LNCAP (cell line): ENCODE measurements around the gene PRDM15.

ENCODE experiments used
- CTCF ChIP-seq: fragments of 450-650 bp; IDR thresholded peaks from 2 replicates; pipeline ENCODE4 v1.5.1; 2017; ENCODE audit warnings: mild to moderate bottlenecking

PRDM15 gene

GRCh38 chr21:41763398-41763931, 115.7 kb downstream of the PRDM15 start:
- no peak for TF ChIP-seq CTCF

- TF ChIP-seq CTCF, result no peak
These were observed 116.4 kb downstream of the PRDM15 start for GRCh38 chr21:41762753-41763152.

GRCh38 chr21:41761934-41762635, 117.1 kb downstream of the PRDM15 start:
- TF ChIP-seq CTCF, result no peak

- TF ChIP-seq CTCF, result no peak
These were observed 117.8 kb downstream of the PRDM15 start for GRCh38 chr21:41761211-41761933.

- TF ChIP-seq CTCF, result no peak
These were observed 118.7 kb downstream of the PRDM15 start for GRCh38 chr21:41760411-41760810.

- no peak for TF ChIP-seq CTCF
These were observed 119.2 kb downstream of the PRDM15 start for GRCh38 chr21:41759926-41760325.

GRCh38 chr21:41759214-41759840, 119.8 kb downstream of the PRDM15 start:
- no peak for TF ChIP-seq CTCF
